HG03039 (cell line): ENCODE data around the gene SOWAHB.
"Not testable (repeated sequence)": the region's sequence is repeated elsewhere in the genome, so short reads cannot be mapped to it uniquely, and the experiment has no call there.

Experiments
- ATAC-seq: cut with Tn5 transposase; IDR thresholded peaks from one replicate; pipeline ENCODE4 v1.9.1; 2021; ENCODE audit warnings: mild to moderate bottlenecking, moderate library complexity; ENCODE audit not compliant: unreplicated experiment

The SOWAHB gene

DNA sequence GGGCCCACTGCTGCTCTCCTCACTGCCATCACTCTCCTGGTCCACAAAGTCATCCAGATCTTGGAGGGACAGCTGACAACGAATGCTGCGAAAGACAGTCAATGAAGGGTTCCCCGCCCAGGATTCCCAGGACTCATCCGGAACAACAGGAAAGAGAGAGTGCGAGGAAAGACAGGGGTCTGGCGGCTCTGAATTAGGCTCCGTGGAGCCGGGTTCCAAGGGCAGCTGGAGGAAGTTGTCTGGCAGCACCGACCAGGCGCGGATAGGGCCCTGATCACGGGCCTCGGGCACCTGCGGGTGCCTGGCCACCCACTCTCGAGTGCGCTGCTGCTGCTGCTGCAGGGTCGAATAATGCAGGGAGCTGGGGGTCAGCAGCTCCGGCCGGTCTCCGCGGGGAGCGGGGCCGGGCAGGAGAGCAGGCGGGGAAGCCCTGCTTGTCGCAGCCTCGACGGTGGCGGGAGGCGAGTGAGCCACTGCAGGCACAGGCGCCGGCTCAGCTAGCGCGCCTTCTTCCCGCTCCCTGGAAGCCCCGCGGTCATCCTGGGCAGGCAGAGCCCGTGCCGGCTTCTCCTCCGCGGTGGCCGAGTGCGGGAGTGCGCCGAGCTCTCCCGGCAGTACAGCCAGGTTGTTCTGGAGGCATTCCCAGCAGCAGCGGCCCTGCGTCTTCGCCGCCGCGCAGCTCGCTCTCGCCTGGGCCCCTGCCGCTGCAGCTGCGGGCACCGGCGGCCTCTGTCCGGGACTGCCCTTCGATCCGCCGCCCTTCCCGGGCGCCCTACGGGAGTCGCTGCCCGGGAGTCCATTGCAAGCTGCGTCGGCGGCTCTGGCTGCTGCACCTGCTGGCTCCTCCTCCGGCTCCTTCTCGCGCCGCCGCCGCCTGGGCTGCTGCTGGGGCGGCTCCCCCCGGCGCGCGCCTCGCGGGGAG, 1.1 kb downstream of the SOWAHB start:
- ATAC-seq, result no peak

- ATAC-seq, result no peak
These were observed 1.9 kb downstream of the SOWAHB start for GRCh38 chr4:76896048-76896447.

DNA sequence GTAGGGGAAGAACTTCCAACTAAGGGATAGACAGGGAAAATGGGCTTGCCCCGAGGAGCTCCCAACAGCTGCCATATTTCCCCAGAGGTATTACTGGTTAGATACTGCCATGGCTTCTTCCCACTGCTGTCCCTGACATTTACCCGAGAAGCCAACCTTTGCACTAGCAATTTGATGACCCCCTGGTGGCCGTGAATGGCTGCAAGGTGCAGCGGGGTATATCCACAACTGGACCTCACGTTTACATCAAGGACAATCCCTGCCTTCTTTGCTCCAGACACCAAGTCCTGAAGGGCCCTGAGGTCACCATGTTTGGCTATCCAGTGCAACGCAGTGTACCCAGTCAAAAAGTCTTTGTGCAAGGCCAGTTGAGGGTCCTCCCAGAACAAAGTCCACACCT, 2.3 kb downstream of the SOWAHB start:
- no peak for ATAC-seq

DNA sequence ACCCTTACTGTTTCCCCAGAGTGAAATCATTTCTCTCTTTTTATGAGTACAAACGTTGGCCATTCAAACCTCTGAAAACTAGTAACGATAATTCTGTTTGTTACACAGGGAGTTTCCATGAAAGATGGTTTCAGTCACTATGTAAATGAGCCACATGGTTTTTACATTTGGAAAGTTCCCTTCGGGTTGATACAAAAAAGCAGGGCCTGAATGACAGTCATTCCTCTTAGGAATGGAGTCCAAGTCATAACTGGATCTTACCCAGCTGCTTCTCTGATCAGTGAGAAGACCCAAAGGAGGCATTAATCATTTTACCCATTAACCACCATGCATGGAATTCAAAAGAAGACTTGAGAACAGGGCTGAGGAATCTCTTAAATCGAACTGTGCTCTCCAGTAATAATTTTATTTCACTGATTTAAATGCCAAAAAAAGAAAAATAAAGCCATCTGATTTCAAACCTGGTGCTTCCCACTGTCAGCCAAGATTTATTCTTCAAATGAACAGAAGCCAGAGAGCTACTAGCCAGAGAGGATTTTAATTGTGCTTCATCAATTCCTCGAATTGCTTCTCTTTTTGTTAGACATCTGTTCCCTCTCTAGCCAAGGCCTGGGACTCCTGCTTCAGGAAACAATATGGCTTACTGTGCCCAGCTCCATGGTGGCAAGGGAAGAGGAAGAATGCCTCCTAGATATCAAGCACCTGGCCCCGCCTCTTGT, 3.2 kb downstream of the SOWAHB start:
- ATAC-seq, result no peak

GRCh38 chr4:76892601-76893000, 5.3 kb downstream of the SOWAHB start:
- no peak for ATAC-seq

DNA sequence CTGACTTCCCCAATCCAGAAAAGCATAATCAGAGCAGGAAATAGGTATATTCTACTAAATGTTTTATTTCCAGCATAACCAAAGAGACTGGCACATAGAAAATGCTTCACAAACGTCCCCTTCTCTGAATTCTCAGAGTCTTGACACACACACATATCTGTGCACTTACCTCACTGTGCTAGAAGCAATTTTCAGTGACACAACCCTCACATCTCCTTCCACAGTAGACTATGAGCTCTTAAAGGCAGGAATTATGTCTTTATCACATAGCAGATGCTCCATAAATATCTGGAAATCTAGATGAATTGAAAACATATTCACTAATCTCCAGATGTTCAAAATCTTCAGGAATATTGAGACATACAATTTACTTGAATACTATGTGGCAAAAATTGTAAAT, 5.9 kb downstream of the SOWAHB start:
- no peak for ATAC-seq

GRCh38 chr4:76886848-76887441, 11.0 kb downstream of the SOWAHB start:
- ATAC-seq, result no peak

- no peak for ATAC-seq
These were observed 11.7 kb downstream of the SOWAHB start for GRCh38 chr4:76886214-76886613.

GRCh38 chr4:76883147-76883546, 14.8 kb downstream of the SOWAHB start:
- no peak for ATAC-seq

- no peak for ATAC-seq
These were observed 15.3 kb downstream of the SOWAHB start for GRCh38 chr4:76882630-76883029.

GRCh38 chr4:76881375-76881774, 16.6 kb downstream of the SOWAHB start:
- ATAC-seq, result no peak

DNA sequence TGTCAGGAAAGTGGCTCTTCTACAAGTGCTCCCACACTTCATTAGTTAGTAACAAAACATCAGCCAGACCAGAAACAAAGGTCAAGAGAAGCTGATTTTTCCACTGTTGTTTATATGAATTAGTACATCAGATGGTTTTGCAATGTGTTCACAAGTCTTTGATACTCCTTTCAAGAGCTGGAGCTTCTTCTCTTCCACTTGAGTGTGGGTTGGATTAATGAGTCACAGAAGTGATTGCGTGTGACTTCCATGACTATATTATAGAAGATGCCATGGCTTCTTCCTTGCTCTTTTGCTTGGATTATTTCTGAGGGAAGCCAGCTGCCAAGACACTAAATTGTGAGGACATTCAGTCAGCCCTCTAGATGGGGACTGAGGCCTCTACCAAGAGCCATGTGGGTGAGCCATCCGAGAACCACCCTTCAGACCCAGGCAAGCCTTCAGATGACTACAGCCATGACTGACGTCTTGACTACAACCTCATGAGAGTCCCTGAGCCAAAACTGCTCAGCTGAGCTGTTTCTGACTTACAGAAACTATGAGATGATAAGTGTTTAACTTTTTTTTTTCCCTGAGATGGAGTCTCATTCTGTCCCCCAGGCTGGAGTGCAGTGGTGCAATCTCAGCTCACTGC, 18.1 kb downstream of the SOWAHB start:
- ATAC-seq, result no peak

GRCh38 chr4:76878641-76879165, 19.2 kb downstream of the SOWAHB start:
- ATAC-seq, result not testable (repeated sequence)

DNA sequence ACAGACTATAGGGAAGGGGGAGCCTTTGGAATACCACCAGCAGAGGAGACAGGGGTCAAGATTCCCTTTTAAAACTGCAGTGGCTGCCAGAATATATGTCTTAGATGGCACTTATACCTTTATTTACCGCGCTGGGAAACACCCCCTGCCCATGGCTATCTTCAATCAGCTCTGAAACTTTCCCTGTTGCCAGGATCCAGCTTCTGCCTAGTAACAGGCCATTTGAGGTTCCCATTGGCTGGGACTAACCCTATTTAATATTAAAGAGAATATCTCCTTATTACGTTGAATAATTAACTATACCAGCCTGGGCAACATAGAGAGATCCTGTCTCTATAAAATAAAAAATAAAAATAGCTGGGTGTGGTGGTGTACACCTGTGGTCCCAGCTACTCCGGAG, 23.8 kb downstream of the SOWAHB start:
- ATAC-seq, result no peak

DNA sequence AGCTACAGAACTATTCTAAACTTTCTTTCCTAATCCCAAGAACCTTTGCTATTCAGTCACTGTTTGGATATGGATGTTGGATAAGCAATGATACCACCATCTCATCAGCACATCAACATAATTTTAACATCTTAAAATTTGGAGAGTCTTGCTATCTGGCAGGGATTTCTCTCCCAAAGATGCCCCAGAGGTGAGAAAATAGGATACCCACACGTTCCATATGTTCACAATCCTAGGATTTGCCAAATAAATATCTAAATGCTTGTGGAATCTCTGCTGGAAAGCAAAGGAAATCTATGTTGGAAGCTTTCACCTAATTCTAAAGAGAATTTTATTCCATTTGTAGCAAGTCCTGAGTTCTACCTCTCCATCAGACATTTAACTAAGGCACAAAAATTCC, 24.4 kb downstream of the SOWAHB start:
- no peak for ATAC-seq

- ATAC-seq, result no peak
These were observed 25.4 kb downstream of the SOWAHB start for GRCh38 chr4:76872556-76872955.

DNA sequence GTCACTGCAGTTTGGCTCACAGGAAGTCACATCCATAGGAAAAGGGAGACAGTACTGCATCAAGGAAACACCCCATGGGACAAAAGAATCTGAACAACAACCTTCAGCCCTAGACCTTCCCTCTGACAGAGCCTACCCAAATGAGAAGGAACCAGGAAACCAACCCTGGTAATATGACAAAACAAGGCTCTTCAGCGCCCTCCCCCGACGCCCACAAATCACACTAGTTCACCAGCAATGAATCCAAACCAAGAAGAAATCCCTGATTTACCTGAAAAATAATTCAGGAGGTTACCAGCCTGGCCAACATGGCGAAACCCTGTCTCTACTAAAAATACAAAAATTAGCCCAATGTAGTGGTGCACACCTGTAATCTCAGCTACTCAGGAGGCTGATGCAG, 29.2 kb downstream of the SOWAHB start:
- not testable (repeated sequence) for ATAC-seq

DNA sequence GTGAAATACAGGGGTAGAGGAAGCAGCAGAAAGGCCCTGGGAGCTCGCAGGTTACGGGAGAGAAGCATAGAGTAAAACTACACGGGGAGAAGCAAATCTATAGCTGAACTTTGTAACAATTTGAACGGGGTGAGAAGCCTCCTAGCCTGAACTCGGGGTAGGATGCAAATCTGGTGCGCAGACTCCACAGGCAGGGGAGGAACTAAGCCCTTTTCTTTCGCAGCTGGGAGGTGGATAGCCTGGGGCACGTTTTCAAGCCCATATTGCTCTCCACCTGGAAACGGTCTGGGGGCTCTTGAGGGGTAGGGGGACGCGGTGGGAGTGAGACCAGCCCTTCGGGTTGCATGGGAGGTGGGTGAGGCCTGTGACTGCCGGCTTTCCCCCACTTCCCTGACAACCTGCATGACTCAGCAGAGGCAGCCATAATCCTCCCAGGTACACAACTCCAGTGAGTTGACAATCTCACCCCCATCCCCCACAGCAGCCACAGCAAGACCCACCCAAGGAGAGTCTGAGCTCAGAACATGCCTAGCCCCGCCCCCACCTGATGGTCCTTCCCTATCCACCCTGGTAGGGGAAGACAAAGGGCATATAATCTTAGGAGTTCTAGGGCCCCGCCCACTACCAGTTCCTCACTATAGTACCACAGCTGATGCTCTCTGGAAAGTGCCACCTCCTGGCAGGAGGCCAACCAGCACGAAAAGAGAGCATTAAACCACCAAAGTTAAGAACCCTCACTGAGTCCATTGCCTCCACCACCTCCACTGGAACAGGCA, 29.9 kb downstream of the SOWAHB start:
- ATAC-seq, result no peak

- no peak for ATAC-seq
These were observed 30.6 kb downstream of the SOWAHB start for GRCh38 chr4:76867377-76867776.

DNA sequence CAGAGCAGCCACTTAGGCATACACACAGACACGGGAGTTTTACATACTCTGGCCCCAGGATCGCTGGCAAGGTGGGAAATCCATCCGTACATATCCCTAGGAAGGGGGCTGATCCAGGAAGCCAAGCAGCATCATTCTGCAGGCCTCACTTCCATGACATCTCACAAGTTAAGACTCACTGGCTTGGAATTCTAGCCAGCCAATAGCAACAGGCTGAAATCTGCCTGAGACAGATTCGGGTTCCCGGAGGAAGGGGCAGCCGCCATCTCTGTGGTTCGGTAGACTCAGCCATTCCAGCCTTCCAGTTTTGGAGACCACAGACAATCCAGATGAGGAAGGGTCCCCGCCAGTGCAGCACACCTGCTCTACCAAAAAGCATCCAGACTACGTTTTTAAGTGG, 31.3 kb downstream of the SOWAHB start:
- ATAC-seq, result no peak
